Stimulated activated CD8-positive, alpha-beta memory T cell treated with anti-CD3 and anti-CD28 coated beads, Interleukin-15, amount 100 ng/mL, for 48 hours (primary cell): Measurements from ENCODE around the gene KLHDC7A.

Experiments
- DNase-seq, 2 donors: peaks; one replicate each; pipeline ENCODE4 v3.0.0-alpha.2; 2020; ENCODE audit warnings: low read depth in 2 of 2

Gene KLHDC7A

DNA sequence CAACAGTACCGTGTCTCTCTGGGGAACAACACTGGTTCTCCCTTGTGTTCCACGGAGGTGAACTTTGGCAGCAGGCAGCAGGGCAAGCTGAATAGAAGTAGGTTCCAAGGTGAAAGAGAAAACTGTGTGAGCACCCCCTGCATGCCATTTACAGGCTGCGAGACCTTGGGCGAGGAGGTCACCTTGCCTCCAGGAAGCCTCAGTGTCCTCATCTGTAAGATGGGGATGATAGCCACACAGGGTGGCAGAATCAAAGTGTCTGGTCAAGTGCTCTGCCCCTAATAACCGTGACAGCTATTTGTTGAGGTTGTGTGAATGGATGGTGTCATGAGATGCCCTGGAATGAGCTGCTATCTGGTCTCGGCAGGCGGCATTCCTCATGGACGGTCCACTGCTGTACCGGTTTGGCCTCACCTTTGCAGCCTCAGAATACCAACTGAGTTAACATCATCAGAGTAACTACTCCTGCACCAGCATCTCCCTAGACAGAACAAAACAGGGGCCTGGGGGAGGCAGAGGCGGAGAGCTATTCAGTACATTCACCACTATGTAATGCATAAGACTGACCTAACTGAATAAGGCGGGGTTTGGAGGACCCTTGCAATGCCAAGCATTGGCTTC, 7.4 kb upstream of the KLHDC7A start:
- no peak for DNase-seq

DNA sequence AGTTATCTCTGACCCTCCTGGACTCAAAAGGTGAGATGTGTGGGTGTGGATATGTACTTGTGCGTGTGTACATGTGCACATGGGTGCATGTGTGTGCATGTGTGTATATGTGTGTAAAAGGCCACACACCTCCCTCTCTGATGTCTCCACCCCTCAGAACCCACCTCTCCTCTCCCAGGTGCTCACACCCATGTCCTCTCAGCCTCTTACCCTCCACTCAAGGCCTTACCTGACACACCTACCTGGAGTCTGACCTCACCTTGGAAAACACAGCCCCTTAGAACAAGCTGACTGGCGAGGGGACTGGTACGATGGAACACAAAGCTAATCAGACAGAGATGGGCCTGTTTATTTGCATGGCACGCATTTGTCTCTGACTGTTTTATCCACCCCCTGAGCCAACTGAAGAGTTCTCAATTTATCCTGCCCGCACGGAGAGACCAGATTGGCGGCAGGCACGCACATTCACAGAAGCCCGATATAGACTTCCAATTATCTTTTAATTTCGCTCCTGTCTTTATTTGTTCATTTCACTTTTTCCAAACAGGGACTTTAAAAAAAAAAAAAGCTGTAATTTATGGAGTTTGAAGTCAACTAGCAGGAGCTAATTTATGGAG, 6.1 kb upstream of the KLHDC7A start:
- DNase-seq: no peak

DNA sequence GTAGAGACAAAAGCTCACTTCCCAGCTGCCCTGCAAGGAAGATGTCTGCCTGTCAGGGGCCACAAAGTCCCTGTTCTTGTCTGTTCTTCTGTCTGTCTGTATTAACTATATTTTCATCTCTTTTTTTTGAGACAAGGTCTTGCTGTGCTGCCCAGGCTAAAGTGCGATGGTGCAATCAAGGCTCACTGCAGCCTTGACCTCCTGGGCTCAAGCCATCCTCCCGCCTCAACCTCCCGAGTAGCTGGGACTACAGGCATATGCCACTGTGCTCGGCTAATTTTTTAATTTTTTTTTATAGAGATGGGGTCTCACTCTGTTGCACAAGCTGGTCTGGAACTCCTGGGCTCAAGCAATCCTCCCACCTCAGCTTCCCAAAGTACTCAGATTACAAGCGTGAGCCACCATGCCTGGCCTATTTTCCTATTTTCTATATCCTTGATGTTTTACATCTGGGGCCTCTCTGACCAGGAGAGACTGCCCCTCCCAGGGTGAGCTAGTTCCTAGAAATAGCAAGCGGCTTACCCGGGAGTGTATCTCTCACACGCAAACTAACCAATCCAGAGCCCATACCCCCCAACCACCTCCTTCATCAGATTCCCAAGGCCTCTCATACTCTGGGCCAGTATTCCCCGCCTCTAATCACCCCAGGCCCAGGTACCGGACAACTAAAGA, 5.4 kb upstream of the KLHDC7A start:
- DNase-seq: no peak

DNA sequence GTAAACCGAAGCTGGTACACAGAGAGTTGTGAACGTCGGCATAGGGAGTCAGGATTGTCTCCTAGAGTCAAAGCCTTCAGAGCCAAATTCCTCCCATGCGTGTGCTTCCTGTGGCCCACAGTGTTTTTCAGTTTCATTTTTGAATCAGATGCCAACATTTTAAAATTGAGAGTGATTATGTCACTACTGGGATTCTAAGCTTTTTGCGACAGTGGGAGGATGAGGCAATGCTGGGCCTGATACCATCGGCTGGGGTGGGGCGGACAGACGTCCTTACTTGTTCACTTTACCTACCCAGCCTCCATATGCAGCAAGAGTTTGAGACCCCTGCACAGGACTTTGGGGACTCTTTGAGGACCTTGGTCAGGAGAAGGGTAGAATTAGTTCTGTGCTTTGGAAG, 1.3 kb upstream of the KLHDC7A start:
- no peak for DNase-seq

DNA sequence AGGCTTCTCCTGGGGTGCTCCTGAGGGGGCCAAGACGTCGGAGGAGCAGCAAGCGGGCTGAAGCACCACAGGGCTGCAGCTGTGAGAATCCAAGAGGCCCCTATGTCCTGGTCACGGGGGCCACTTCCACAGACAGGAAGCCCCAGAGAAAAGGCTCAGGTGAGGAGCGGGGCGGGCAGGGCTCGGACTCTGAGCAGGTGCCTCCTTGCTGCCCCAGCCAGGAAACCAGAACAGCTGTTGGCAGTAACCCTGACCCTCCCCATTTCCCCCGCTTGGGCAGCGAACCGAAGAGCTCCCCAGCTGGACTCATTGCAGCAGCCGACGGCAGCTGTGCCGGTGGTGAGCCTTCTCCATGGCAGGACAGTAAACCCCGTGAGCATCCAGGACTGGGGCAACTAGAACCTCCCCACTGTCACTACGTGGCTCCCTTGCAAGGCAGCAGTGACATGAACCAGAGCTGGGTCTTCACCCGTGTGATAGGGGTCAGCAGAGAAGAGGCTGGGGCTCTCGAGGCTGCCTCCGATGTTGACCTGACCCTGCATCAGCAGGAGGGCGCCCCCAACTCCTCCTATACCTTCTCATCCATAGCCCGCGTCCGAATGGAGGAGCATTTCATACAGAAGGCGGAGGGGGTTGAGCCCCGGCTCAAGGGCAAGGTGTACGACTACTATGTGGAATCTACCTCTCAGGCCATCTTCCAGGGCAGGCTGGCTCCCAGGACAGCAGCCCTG, 625 bp downstream of the KLHDC7A start:
- DNase-seq: no peak

DNA sequence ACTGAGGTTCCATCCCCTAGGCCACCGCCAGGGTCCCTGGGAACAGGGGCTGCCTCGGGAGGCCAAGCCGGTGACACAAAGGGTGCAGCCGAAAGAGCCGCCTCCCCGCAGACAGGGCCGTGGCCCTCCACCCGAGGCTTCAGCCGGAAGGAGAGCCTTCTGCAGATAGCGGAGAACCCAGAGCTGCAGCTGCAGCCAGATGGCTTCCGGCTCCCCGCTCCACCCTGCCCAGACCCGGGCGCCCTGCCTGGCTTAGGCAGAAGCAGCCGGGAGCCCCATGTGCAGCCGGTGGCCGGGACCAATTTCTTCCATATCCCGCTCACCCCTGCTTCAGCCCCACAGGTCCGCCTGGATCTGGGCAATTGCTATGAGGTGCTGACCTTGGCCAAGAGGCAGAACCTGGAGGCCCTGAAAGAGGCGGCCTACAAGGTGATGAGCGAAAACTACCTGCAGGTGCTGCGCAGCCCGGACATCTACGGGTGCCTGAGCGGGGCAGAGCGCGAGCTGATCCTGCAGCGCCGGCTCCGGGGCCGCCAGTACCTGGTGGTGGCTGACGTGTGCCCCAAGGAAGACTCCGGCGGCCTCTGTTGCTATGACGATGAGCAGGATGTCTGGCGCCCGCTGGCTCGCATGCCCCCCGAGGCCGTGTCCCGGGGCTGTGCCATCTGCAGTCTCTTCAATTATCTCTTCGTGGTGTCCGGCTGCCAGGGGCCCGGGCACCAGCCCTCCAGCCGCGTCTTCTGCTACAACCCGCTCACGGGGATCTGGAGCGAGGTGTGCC, 1.4 kb downstream of the KLHDC7A start:
- no peak for DNase-seq

DNA sequence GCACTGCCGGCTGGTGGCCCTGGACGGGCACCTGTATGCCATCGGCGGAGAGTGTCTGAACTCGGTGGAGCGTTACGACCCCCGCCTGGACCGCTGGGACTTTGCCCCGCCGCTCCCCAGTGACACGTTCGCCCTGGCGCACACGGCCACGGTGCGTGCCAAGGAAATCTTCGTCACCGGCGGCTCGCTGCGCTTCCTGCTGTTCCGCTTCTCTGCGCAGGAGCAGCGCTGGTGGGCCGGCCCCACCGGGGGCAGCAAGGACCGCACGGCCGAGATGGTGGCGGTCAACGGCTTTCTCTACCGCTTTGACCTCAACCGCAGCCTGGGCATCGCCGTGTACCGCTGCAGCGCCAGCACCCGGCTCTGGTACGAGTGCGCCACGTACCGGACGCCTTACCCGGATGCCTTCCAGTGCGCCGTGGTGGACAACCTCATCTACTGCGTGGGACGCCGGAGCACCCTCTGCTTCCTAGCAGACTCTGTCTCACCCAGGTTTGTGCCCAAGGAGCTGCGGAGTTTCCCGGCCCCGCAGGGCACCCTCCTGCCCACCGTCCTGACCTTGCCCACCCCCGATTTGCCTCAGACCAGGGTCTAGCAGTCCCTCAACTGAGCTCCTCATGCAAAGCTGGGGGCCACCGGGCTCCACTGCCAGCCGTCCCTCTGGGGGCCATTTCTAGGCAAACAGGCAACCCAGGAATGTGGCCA, 2.1 kb downstream of the KLHDC7A start:
- no peak for DNase-seq

DNA sequence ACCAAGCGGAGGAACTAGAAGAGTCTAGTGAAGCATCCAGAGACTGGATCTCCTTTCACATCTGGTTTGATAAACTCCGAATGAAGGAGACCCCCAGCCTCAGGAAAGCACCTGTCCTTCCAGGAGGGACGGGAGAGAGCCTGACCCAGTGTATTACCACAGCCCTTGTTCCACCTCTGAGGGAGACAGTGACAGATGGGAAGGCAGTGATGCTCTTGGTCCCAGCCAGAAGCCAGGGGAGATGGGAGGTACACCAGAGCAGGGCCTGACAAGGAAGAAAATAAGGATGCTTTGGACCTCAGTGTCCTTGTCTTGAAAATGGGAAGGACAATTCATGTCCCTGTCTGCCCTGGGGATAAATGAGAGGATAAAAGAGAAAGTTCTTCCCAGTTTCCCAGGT, 3.5 kb downstream of the KLHDC7A start:
- DNase-seq: no peak

DNA sequence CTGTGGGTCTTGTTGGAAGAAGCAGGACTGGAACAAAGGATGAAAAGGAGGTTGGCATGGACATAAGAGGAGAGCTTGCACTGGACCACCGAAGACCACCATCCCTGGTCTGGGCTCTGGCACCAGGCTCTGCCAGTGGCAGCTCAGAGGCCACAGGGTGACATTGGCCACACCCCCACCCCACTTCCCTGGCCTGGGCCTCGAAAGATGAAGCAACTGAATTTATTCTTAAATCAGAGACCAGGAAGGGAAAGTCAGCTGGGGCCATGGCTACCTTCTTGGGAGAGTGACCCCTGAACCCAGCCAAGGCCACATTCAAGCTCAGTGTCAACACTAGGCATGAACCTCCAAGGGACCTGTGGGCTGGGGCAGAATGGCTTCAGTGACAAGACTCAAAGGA, 4.0 kb downstream of the KLHDC7A start:
- no peak for DNase-seq

DNA sequence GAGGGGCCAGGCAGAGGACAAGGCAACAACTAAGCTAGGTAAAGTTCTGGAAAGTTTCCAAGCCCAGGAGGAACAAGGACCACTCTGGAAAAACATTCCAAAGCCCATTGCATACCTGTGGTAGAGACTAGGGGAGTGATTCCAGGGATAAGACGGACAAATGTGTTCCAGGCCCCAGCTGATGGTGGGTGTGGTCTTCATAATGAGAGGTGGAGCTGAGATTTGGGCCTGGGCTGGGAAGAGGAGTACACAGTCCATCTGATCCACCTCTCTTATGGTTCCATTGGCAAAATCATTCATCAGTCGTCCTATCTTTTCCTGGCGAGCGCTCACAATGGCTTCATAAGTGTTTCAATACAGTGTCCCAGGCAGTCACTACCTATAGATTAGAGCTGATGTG, 4.5 kb downstream of the KLHDC7A start:
- DNase-seq: no peak

DNA sequence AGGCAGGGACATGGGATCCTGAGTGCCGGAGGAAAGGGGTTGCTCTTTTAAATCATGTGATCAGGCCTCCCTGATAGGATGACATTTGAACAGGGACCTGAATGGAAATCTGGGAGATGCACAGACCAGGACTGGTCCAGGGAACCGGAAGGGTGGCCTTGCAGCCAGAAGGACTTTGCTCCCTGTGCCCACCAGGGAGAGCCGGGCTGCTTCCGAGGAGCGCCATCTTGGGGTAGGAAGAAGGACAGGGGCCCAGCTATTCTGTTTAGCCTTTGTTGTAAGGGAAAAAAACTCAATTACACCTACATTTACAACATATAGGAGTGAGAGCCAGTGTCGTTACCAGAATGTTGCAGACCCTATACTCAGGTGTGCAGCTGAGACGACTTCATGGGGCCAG, 5.5 kb downstream of the KLHDC7A start:
- DNase-seq: no peak

DNA sequence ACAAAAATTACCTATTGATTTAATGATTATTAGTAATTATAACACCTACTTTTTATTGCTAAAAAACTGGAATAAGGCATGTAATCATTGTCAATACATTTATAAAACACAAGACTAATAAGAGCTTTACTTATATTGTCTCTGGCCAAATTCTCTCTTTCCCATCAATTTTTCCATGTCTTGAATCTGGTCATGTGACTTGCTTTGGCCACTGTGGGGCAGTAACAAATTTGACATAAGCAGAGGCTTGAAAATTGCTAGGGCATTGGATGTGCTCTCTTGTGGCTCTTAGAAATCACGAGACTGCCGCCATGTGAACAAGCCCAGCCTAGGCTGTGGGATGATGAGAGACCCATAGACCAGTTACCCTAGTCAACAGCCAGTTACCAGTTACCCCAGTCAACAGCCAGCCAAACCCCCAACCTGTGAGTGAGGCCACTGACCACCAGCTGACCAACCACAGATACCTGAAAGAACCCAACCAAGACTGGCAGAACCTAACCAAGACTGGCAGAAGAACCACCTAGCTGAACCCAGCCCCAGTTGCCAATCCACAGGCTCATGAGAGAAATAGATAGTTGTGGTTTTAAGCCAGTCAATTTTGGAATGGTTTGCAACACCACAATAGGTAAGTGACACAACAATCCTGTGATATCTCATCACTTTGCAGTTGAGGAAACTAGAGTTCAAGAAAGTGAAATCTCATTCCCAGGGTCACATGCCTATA, 8.8 kb downstream of the KLHDC7A start:
- no peak for DNase-seq

DNA sequence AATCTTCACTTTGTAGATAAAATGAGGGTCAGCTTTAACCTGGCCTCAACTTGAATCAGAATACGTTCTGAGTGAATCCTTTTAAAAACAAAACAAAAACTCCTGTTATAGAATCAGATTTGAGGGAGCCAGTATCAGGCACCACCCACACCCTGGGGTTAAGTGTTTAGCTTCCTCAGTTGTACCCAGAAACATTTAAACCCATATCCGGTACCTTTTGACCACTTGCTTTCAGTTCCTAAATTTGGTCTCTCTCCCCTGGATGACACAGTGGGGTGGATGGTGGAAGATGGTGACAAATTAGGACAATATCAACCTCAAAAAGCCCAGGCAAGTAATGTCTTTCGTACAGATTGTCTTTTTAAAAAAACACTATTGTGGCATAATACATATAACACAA, 10.4 kb downstream of the KLHDC7A start:
- DNase-seq: no peak

DNA sequence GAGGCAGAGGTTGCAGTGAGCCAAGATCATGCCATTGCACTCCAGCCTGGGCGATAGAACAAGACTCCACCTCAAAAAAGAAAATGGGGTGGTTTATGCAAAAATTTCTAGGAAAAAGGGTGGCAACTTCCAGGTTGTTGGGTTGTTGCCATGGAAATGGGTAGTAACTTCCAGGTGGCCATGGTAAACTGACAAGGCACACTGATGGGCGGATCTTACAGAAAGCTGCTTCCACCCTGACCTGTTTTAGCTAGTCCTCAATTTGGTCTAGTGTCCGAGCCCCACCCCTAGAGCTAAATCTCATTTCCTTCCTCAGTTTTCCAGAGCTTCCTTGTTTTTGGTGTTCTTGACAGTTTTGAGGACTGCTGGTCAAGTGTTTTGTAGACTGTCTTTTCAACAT, 13.6 kb downstream of the KLHDC7A start:
- DNase-seq: no peak

DNA sequence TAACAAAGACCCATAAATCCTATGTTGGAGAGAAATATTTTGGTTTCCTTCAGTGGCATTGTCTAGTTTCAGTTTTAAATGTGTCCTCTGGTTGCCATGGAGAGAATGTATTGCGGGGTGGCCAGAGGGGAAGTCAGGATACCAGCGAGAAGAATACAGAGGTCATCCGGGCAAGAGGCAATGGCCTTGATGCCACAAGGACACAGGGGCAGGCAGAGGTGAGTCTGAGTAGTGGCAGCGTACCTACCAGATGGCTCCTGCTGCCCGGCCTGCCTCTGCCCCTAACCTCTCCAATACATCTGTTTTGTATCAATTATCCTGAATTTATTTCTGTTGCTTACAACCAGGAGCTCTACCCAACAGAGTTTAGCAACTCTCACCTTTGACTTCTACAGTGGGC, 14.9 kb downstream of the KLHDC7A start:
- no peak for DNase-seq

DNA sequence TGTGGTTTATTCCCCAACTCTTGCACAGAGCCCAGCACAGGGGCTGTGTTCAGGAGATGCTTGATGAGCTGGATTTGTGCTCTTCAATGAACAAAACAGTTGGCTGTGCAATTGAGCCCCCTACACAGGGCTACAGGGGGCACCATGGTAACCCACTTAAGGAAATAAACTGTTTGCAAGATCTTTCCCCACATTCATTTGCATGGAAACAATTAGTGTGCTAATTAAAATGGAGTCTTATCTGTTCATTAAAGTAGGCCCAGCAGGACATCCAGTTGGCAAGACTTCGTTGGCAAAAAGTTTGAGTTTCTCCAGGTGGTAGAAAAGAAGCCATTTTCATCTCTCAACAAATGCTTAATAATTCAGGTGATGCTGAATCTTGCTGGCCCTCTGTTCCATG, 15.3 kb downstream of the KLHDC7A start:
- no peak for DNase-seq

DNA sequence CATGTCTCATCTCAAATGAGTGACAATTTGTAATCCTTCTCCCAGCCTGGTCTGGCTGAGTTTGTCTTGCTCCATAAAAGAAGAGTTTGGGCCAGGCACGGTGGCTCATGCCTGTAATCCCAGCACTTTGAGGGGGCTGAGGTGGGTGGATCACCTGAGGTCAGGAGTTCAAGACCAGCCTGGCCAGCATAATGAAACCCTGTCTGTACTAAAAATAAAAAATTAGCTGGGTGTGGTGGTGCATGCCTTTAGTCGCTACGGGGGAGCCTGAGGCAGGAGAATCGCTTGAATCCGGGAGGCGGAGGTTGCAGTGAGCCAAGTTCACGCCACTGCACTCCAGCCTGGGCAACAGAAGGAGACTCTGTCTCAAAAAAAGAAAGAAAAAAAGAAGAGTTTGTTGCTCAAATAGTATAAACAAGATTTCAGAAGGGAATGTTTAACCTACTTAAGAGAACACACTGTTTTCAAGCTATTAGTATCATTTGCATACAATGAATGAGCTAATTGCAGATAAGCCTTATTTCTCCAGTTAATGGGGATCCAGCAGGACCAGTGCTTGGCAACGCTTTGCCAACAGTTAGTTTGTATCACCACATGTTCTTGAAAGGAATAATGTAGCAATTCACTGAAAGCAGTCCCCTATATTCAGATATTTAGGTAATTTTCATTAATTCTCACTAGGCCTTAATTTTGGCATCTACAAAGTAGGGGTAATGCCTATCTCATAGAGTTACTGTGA, 15.9 kb downstream of the KLHDC7A start:
- DNase-seq: no peak

DNA sequence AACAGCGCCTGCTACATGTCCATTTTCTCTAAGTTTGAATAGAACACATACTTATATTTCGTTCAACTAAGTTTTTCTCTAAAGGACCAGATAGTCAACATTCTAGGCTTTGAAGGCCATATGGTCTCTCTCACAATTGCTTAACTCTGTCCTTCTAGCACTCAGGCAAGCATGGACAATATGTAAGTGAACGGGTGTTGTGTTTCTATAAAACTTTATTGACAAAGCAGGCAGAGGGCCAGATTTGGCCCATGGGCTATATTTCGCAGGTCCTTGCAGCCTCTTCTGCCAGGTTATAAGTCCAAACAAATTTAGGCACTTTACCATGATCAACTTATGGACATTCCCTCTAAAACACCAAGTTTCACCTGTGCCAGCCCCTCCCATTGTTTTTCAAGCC, 21.1 kb downstream of the KLHDC7A start:
- no peak for DNase-seq

DNA sequence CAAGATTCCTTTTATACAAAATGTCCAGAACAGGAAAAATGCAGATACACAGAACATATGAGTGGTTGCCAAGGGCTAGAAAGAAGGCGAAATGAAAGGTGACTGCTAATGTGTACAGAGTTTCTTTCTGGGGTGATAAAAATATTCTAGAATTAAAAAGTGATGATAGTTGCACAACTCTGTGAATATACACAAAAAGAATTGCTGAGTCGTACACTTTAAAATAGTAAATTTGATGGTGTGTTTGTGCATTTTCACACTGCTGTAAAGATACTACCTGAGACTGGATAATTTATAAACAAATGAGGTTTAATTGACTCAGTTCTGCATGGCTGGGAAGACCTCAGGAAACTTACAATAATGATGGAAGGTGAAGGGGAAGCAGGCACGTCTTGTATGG, 23.9 kb downstream of the KLHDC7A start:
- DNase-seq: no peak

DNA sequence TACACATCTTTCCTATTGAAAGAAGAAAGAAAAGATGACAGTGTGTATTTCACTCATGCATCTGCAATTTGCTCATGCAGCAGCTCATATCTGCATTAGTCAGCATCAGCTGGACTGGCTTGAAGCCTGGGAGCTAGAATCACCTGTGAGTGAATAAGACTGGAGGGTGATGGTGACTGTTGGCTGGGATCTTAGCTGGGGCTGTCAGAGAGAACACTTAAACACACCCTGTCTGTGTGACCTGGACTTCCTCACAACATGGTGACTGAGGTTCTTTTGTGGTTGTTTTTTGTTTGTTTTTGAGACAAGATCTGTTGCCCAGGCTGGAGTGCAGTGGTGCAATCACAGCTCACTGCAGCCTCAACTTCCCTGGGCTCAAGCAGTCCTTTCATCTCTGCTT, 24.9 kb downstream of the KLHDC7A start:
- no peak for DNase-seq
